Measurements from ENCODE around the gene WDFY3.
"Not testable (repeated sequence)": the region's sequence is repeated elsewhere in the genome, so short reads cannot be mapped to it uniquely, and the experiment has no call there.

Gene WDFY3

GRCh38 chr4:84673475-84674240, 292.8 kb downstream of the WDFY3 start:
- no peak for DNase-seq (ENCODE audit: low read depth)

- DNase-seq (ENCODE audit: low read depth), result no peak
Measured at GRCh38 chr4:84672177-84672576, 294.3 kb downstream of the WDFY3 start.

- no peak for DNase-seq (ENCODE audit: low read depth)
Measured at GRCh38 chr4:84669201-84669600, 297.3 kb downstream of the WDFY3 start.

- DNase-seq (ENCODE audit: low read depth), result no peak
Measured at GRCh38 chr4:84666439-84666838, 300.1 kb downstream of the WDFY3 start.

GRCh38 chr4:84664767-84665166, 301.7 kb downstream of the WDFY3 start:
- DNase-seq (ENCODE audit: low read depth), result not testable (repeated sequence)

- no peak for DNase-seq (ENCODE audit: low read depth)
Measured at GRCh38 chr4:84661191-84661939, 305.1 kb downstream of the WDFY3 start.

GRCh38 chr4:84660606-84661005, 305.9 kb downstream of the WDFY3 start:
- DNase-seq (ENCODE audit: low read depth), result no peak

- DNase-seq (ENCODE audit: low read depth), result no peak
Measured at GRCh38 chr4:84652478-84652877, 314.0 kb downstream of the WDFY3 start.

GRCh38 chr4:84651499-84651898, 315.0 kb downstream of the WDFY3 start:
- no peak for DNase-seq (ENCODE audit: low read depth)

GRCh38 chr4:84648863-84649647, 317.4 kb downstream of the WDFY3 start:
- DNase-seq (ENCODE audit: low read depth), result no peak

- DNase-seq (ENCODE audit: low read depth), result no peak
Measured at GRCh38 chr4:84648178-84648577, 318.3 kb downstream of the WDFY3 start.

GRCh38 chr4:84647312-84647884, 319.1 kb downstream of the WDFY3 start:
- DNase-seq (ENCODE audit: low read depth), result no peak

GRCh38 chr4:84644087-84644486, 322.4 kb downstream of the WDFY3 start:
- no peak for DNase-seq (ENCODE audit: low read depth)

- DNase-seq (ENCODE audit: low read depth), result no peak
Measured at GRCh38 chr4:84639145-84639544, 327.3 kb downstream of the WDFY3 start.

- DNase-seq (ENCODE audit: low read depth), result no peak
Measured at GRCh38 chr4:84638092-84638491, 328.4 kb downstream of the WDFY3 start.

GRCh38 chr4:84634961-84635360, 331.5 kb downstream of the WDFY3 start:
- no peak for DNase-seq (ENCODE audit: low read depth)

GRCh38 chr4:84632092-84632491, 334.4 kb downstream of the WDFY3 start:
- DNase-seq (ENCODE audit: low read depth), result no peak

GRCh38 chr4:84631573-84631972, 334.9 kb downstream of the WDFY3 start:
- no peak for DNase-seq (ENCODE audit: low read depth)

GRCh38 chr4:84626673-84627072, 339.8 kb downstream of the WDFY3 start:
- no peak for DNase-seq (ENCODE audit: low read depth)

GRCh38 chr4:84623661-84624060, 342.8 kb downstream of the WDFY3 start:
- DNase-seq (ENCODE audit: low read depth), result no peak

GRCh38 chr4:84622959-84623358, 343.5 kb downstream of the WDFY3 start:
- no peak for DNase-seq (ENCODE audit: low read depth)
